ENCODE data around the gene AP2B1.

Gene AP2B1

DNA sequence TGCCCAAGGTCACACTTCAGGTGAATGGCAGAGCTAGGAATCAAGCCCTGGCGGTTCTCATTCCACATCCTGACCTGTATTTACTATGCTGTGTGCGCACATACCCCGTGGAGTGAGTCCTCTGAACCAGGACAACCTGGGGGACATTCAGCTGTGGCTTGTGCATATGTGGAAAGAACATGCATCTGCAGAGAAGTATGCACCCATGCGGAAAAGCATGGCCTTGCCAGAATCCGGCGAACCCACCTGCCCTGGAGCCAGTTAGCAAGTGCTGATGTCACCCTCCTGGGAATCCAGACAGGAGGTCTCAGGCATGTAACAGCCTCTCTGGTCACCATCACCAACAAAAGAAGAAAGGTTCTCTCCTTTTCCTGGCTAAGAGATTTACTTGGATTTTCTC lies 146.2 kb downstream of the AP2B1 start:
- TF ChIP-seq, protein P1, sequence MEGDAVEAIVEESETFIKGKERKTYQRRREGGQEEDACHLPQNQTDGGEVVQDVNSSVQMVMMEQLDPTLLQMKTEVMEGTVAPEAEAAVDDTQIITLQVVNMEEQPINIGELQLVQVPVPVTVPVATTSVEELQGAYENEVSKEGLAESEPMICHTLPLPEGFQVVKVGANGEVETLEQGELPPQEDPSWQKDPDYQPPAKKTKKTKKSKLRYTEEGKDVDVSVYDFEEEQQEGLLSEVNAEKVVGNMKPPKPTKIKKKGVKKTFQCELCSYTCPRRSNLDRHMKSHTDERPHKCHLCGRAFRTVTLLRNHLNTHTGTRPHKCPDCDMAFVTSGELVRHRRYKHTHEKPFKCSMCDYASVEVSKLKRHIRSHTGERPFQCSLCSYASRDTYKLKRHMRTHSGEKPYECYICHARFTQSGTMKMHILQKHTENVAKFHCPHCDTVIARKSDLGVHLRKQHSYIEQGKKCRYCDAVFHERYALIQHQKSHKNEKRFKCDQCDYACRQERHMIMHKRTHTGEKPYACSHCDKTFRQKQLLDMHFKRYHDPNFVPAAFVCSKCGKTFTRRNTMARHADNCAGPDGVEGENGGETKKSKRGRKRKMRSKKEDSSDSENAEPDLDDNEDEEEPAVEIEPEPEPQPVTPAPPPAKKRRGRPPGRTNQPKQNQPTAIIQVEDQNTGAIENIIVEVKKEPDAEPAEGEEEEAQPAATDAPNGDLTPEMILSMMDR (IDR thresholded peaks at IDR 0.05; ENCODE audit: low read length): no peak
- TF ChIP-seq EZH2 (optimal IDR thresholded peaks at IDR 0.05; ENCODE audit: low read depth, low read length): no peak
- no peak for TF ChIP-seq EZH2phosphoT487 (IDR thresholded peaks at IDR 0.05; ENCODE audit: low read length)
- Histone ChIP-seq H3F3A (ENCODE audit: insufficient read depth, low read length) (no peaks in the 10 kb centered on the region), H2AFZ (ENCODE audit: low read length) (no peak overlapping the region), H3K79me2 (ENCODE audit: low read length) (no peaks in the 10 kb centered on the region), H3K27ac (ENCODE audit: low read length) (no peak overlapping the region), H3K36me3 (replicated peaks; ENCODE audit: insufficient read depth, low read length) (no peaks in the 10 kb centered on the region), H3K27me3 (replicated peaks; ENCODE audit: insufficient read depth, low read length) (no peaks in the 10 kb centered on the region), H3K9ac (ENCODE audit: low read length) (no peak overlapping the region), H3K9me3 (replicated peaks; ENCODE audit: insufficient read depth, low read length) (no peaks in the 10 kb centered on the region), H3K4me3 (ENCODE audit: low read length) (no peak overlapping the region), H3K9me2 (replicated peaks; ENCODE audit: insufficient read depth, low read length) (no peaks in the 10 kb centered on the region), H4K20me1 (ENCODE audit: insufficient read depth, low read length) (no peaks in the 10 kb centered on the region), H3K4me2 (ENCODE audit: low read depth, low read length) (no peak overlapping the region), H3K4me1 (ENCODE audit: low read length) (no peaks in the 10 kb centered on the region)
- DNase-seq: no peak

DNA sequence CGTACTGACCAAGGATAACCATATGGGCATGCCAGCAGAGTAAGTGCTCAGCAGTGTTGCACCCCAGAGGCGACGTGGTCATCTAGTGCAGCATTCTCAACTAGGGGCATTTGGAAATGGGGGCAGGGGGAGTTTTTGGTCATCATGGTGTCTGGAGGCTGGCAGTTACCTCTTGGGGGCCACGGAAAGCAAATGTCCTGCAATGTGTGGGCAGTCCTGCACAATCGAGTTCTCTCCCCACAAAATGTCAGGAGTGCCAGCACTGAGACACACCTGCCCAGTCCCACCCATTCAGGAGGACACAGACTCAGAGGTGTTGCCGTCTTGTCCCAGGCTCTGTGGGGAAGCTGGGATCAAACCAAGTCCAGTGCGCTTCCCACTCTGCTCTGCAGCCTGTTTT lies 147.3 kb downstream of the AP2B1 start:
- no peaks in the 10 kb centered on the region for H3K9me3 ChIP-seq (replicated peaks; ENCODE audit: insufficient read depth, low read length)
- no peak overlapping the region for H3K4me2 ChIP-seq (ENCODE audit: low read depth, low read length)
- H3K4me3 ChIP-seq (ENCODE audit: low read length): no peak overlapping the region
- no peaks in the 10 kb centered on the region for H3K9me2 ChIP-seq (replicated peaks; ENCODE audit: insufficient read depth, low read length)
- TF ChIP-seq, protein P1 (IDR thresholded peaks at IDR 0.05; ENCODE audit: low read length): no peak
- TF ChIP-seq EZH2 (optimal IDR thresholded peaks at IDR 0.05; ENCODE audit: low read depth, low read length) (no peak), EZH2phosphoT487 (IDR thresholded peaks at IDR 0.05; ENCODE audit: low read length) (no peak)
- H3K36me3 ChIP-seq (replicated peaks; ENCODE audit: insufficient read depth, low read length): no peaks in the 10 kb centered on the region
- H3K4me1 ChIP-seq (ENCODE audit: low read length): no peaks in the 10 kb centered on the region
- no peaks in the 10 kb centered on the region for H3F3A ChIP-seq (ENCODE audit: insufficient read depth, low read length)
- no peak overlapping the region for H2AFZ ChIP-seq (ENCODE audit: low read length)
- no peak for DNase-seq
- H4K20me1 ChIP-seq (ENCODE audit: insufficient read depth, low read length): no peaks in the 10 kb centered on the region
- no peak overlapping the region for H3K9ac ChIP-seq (ENCODE audit: low read length)
- H3K27me3 ChIP-seq (replicated peaks; ENCODE audit: insufficient read depth, low read length): no peaks in the 10 kb centered on the region
- no peak overlapping the region for H3K27ac ChIP-seq (ENCODE audit: low read length)
- no peaks in the 10 kb centered on the region for H3K79me2 ChIP-seq (ENCODE audit: low read length)

DNA sequence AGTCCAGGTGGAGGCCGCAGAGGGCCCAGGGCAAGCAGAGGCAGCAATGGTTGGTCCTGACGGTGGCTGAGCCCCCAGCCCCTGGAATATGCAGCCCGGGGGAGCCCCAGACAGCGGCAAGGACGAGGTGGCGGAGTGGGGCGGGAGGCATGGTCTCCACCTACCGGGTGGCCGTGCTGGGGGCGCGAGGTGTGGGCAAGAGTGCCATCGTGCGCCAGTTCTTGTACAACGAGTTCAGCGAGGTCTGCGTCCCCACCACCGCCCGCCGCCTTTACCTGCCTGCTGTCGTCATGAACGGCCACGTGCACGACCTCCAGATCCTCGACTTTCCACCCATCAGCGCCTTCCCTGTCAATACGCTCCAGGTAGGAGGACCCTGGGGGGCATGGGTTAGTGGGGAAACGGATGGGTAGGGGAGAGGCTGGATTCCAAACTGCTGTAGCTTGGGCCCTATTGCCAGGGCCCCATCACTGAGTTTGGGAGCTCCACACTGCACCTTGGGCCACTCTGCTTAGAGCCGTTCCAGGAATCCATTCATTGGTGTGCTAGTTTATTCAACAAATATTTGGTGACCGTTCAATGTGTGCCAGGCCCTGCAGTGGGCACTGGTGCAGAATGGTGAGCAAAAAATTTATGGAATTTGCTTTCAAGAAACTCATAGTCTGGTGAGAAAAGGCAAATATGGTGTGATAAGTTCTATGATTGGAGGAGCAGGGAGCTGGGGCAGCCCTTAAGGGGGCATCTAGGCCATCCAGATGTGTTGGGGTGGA lies 148.1 kb downstream of the AP2B1 start:
- no peak for DNase-seq
- no peak overlapping the region for H3K4me2 ChIP-seq (ENCODE audit: low read depth, low read length)
- H3K79me2 ChIP-seq (ENCODE audit: low read length): no peaks in the 10 kb centered on the region
- no peaks in the 10 kb centered on the region for H3F3A ChIP-seq (ENCODE audit: insufficient read depth, low read length)
- no peaks in the 10 kb centered on the region for H3K9me2 ChIP-seq (replicated peaks; ENCODE audit: insufficient read depth, low read length)
- no peak overlapping the region for H2AFZ ChIP-seq (ENCODE audit: low read length)
- H3K27me3 ChIP-seq (replicated peaks; ENCODE audit: insufficient read depth, low read length): no peaks in the 10 kb centered on the region
- H3K9me3 ChIP-seq (replicated peaks; ENCODE audit: insufficient read depth, low read length): no peaks in the 10 kb centered on the region
- no peak overlapping the region for H3K9ac ChIP-seq (ENCODE audit: low read length)
- TF ChIP-seq EZH2phosphoT487 (IDR thresholded peaks at IDR 0.05; ENCODE audit: low read length): no peak
- TF ChIP-seq, protein P1 (IDR thresholded peaks at IDR 0.05; ENCODE audit: low read length): no peak
- no peak overlapping the region for H3K27ac ChIP-seq (ENCODE audit: low read length)
- no peaks in the 10 kb centered on the region for H3K4me1 ChIP-seq (ENCODE audit: low read length)
- no peak overlapping the region for H3K4me3 ChIP-seq (ENCODE audit: low read length)
- H4K20me1 ChIP-seq (ENCODE audit: insufficient read depth, low read length): no peaks in the 10 kb centered on the region
- no peaks in the 10 kb centered on the region for H3K36me3 ChIP-seq (replicated peaks; ENCODE audit: insufficient read depth, low read length)
